GM21367 (cell line): ENCODE measurements around the gene LONP1.

ENCODE experiments used
- ATAC-seq: cut with Tn5 transposase; IDR thresholded peaks from one replicate; pipeline ENCODE4 v1.9.1; 2021; ENCODE audit not compliant: unreplicated experiment

The LONP1 gene

GRCh38 chr19:5679289-5680083, 40.5 kb downstream of the LONP1 start:
- no peak for ATAC-seq

GRCh38 chr19:5678071-5678718, 41.8 kb downstream of the LONP1 start:
- ATAC-seq, result no peak

- ATAC-seq, result no peak
These were observed 42.4 kb downstream of the LONP1 start for GRCh38 chr19:5677580-5677979.

- no peak for ATAC-seq
These were observed 42.8 kb downstream of the LONP1 start for GRCh38 chr19:5677136-5677535.

GRCh38 chr19:5676772-5677105, 43.2 kb downstream of the LONP1 start:
- no peak for ATAC-seq

- no peak for ATAC-seq
These were observed 43.7 kb downstream of the LONP1 start for GRCh38 chr19:5676105-5676771.

- ATAC-seq, result no peak
These were observed 45.2 kb downstream of the LONP1 start for GRCh38 chr19:5674714-5675113.

- no peak for ATAC-seq
These were observed 46.2 kb downstream of the LONP1 start for GRCh38 chr19:5673752-5674151.

- no peak for ATAC-seq
These were observed 47.1 kb downstream of the LONP1 start for GRCh38 chr19:5672708-5673459.

- no peak for ATAC-seq
These were observed 48.3 kb downstream of the LONP1 start for GRCh38 chr19:5671600-5671999.

- no peak for ATAC-seq
These were observed 50.7 kb downstream of the LONP1 start for GRCh38 chr19:5669212-5669611.

DNA sequence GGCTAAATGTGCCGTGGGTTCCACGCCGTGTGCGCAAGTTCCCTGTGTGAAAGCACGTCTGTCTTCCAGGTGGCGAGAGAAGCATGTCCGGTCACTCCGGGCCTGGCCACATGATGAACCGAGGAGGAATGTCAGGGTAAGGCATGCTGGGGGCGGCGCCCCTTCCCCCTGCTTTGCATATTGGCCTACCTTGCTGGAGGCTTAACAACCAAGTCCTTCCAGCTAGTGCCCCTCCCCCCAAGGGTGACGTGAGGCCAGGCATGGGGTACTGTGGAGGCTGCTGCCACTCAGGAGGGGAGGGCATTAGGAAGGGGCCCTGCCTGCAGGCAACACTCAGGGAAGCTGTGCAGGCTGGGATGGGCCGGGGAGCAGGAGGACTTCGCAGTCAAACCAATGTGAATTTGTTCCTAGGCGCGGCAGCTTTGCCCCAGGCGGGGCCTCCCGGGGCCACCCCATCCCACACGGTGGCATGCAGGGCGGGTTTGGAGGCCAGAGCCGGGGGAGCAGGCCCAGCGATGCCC, 52.1 kb downstream of the LONP1 start:
- ATAC-seq, result no peak

- no peak for ATAC-seq
These were observed 52.9 kb downstream of the LONP1 start for GRCh38 chr19:5666921-5667610.

- no peak for ATAC-seq
These were observed 54.0 kb downstream of the LONP1 start for GRCh38 chr19:5665781-5666513.

GRCh38 chr19:5664515-5664914, 55.4 kb downstream of the LONP1 start:
- ATAC-seq, result no peak

DNA sequence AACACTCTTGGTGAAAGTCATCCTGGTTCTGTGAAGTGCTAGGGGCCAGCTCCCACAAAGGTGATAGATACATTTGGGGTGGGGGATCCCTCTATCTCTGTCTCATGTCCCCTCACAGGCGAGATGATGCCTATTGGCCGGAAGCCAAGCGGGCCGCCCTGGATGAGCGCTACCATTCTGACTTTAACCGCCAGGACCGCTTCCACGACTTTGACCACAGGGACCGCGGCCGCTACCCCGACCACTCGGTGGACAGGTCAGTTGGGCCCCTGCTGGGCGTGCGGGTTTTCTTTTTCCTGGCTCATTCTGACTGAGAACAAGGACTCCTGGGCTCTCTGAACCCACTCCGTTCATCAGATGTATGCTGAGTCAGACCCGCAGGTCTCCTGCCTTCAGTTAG, 56.0 kb downstream of the LONP1 start:
- no peak for ATAC-seq

- no peak for ATAC-seq
These were observed 58.5 kb downstream of the LONP1 start for GRCh38 chr19:5661483-5661882.

DNA sequence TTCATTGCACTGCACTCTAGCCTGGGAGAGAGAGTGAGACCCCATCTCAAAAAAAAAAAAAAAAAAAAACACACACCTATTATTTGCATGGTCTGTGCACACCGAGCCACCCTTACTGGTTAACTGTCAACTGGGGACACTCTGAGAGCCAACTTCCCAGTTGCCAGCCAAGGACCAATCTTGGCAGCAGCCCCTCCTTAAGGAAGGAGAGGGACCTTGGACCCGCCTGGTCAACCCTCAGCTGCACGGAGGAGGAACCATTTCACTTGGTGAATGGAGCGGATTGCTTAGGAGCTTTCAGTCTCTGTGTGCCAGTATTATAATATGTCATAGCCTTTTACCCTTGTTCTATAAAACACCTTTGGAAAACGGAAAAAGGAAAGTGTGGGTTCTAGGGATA, 64.5 kb downstream of the LONP1 start:
- no peak for ATAC-seq

DNA sequence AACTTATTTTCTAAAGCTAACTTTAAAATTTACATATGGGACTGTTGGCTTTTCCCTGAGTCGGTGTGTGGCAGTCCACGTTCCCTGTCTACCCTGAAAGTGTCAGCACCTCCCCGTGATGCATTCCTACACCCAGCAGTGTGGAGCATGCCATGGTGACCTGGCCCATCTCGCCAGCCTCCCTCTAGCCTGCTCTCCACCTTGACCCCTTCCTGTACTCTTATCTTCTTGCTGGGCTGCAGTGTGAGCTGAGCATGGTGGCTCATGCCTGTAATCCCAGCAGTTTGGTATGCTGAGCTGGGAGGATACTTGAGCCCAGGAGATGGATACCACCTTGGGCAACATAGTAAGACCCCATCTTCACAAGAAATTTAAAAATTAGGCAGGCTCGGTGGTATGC, 65.0 kb downstream of the LONP1 start:
- ATAC-seq, result no peak

DNA sequence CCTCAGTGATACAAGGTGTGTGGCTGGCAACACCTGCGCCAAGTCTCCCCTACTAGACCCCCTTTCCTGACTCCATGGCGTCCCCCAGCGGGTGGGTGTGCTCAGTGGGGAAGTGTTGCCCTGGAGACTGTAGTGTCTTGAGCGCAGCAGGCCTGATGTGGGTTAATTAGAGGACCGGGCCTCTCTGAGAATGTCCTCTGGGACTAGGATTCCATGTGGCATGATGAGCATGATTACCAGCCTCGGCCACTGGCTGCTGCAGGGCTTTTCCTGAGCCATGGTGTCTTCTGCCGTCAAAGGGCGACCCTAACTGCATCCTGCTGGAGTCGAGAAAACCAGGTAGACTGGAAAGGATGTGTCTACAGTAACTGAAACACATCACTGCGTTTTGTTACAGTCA, 67.7 kb downstream of the LONP1 start:
- no peak for ATAC-seq
